Measurements from ENCODE around the gene BICRAL. TPM values are rescaled to one million over a fixed set of nuclear protein-coding genes. Genes with fewer than 3 reads are reported as not detected.
"Not testable (repeated sequence)": the region's sequence is repeated elsewhere in the genome, so short reads cannot be mapped to it uniquely, and the experiment has no call there.

The BICRAL gene
- total RNA-seq, 1 donor from 2014 or later: 12.9 TPM

GRCh38 chr6:42860481-42860880 is 78.6 kb downstream of the BICRAL start:
- Mint-ChIP-seq H3K36me3 (ENCODE audit: low read depth) (peaks cover 39% of the 10 kb centered on the region), H3K4me1 (no peaks in the 10 kb centered on the region), H3K4me3 (no peak overlapping the region), H3K27ac (no peak overlapping the region), H3K9me3 (no peaks in the 10 kb centered on the region), H3K27me3 (no peaks in the 10 kb centered on the region)
- no peak for DNase-seq
- intact Hi-C loops (cut with micrococcal nuclease): no loop called here

- DNase-seq: no peak
- no peaks in the 10 kb centered on the region for H3K4me1 Mint-ChIP-seq
- H3K4me3 Mint-ChIP-seq: no peak overlapping the region
- intact Hi-C loops (cut with micrococcal nuclease): no loop called here
- no peaks in the 10 kb centered on the region for H3K9me3 Mint-ChIP-seq
- H3K27me3 Mint-ChIP-seq: no peaks in the 10 kb centered on the region
- H3K27ac Mint-ChIP-seq: peak overlapping the region; percentile 60
- peaks cover 43% of the 10 kb centered on the region for H3K36me3 Mint-ChIP-seq (ENCODE audit: low read depth)
These were observed 82.8 kb downstream of the BICRAL start for GRCh38 chr6:42864602-42865001.

DNA sequence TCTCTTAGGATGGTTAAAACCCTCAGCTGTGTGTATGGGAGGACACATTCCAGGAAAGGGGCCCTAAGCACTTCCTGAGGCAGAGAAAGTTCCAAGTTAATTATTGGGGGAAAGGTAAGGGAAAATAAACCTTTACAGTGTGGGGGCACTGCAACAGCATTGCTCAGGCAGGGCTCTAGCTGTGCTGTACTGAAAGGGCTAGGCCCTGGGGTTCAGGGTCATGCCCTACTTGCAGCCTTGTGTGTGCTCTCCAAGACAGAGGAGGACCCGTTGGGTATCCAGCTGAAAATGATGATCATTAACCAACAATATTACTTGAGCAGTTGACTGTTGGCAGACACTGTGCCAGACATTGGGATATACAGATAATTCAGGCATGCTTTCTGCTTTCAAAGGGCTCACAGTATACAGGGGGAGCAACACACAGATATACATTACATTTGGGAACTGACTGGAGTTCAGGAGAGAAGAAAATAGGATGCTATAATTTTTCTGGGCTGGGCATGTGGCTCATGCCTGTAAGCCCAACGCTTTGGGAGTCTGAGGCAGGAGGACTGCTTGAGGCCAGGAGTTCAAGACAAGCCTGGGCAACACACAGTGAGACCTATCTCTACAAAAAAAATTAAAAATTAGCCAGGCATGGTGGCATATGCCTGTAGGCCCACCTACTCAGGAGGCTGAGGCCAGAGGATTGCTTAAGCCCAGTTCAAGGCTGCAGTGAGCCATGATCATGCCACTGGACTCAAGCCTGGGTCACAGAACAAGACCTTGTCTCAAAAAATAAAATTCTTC is 88.5 kb downstream of the BICRAL start:
- H3K9me3 Mint-ChIP-seq: no peaks in the 10 kb centered on the region
- DNase-seq: no peak
- peaks cover 4% of the 10 kb centered on the region for H3K4me1 Mint-ChIP-seq
- peak overlapping the region; percentile 74 for H3K27ac Mint-ChIP-seq
- H3K27me3 Mint-ChIP-seq: no peaks in the 10 kb centered on the region
- H3K4me3 Mint-ChIP-seq: no peak overlapping the region
- H3K36me3 Mint-ChIP-seq (ENCODE audit: low read depth): peaks cover 20% of the 10 kb centered on the region
- intact Hi-C loops (cut with micrococcal nuclease): no loop called here

DNA sequence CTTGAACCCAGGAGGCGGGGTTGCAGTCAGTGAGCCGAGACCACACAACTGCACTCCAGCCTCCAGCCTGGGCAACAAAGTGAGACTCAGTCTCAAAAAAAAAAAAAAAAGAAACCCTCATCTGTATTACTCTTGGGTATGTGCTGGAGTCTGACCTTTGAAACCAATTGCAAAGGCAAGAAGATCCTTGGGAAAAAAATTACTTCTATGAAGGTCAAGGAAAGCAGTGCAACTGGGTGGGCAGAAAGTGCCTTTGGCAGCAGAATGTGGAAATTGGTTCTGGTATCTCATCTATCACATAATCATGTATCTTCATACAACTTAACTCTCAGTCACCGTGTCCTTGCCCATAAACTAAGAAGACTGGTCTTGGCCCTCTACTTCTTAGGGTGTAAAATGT is 89.9 kb downstream of the BICRAL start:
- peaks cover 4% of the 10 kb centered on the region for H3K4me1 Mint-ChIP-seq
- intact Hi-C loops (cut with micrococcal nuclease): no loop called here
- no peak overlapping the region for H3K27ac Mint-ChIP-seq
- H3K27me3 Mint-ChIP-seq: no peaks in the 10 kb centered on the region
- H3K36me3 Mint-ChIP-seq (ENCODE audit: low read depth): peaks cover 10% of the 10 kb centered on the region
- H3K9me3 Mint-ChIP-seq: no peaks in the 10 kb centered on the region
- H3K4me3 Mint-ChIP-seq: no peak overlapping the region
- DNase-seq: no peak

DNA sequence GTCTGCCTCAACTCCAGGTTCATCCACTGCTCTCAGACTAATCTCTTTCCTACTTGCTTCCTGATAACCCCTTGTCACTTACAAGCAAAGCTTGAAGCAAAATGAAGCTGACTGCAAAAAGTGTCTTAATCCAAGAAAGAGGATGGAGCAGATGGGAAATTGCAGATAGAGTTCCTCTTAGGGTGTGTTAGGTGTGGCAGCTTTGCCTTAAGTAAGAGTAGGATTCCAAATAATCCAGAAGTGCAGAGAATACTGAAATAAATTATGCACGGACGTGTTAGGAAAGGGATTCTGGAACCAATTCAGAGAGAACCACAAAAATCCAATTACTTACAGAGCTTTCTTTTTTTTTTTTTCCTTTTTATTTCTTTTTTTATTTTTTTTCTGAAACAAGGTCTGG is 91.5 kb downstream of the BICRAL start:
- Mint-ChIP-seq H3K36me3 (ENCODE audit: low read depth) (peaks cover 2% of the 10 kb centered on the region), H3K27ac (peak overlapping the region; percentile 51), H3K4me1 (peaks cover 5% of the 10 kb centered on the region), H3K4me3 (no peak overlapping the region), H3K27me3 (no peaks in the 10 kb centered on the region), H3K9me3 (no peaks in the 10 kb centered on the region)
- intact Hi-C loops (cut with micrococcal nuclease): no loop called here
- DNase-seq: no peak

DNA sequence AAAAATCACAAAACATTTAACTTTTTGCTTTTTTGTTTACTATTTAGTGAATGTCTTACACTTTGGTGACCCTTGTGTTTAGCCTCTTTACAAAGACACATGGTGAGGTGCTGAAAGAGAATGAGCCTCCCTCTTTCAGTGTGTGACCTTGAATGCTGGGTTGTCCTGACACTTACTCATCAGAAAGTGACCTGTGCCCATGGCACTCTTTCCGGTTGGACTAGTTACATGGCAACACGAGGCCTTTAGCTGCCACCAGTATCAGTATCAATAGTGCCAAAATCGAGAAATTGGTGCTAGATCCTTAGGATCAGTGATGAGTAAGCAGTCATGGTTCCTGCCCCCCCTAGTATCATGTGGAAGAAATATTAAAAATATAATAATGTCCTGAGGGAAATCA is 95.8 kb downstream of the BICRAL start:
- Mint-ChIP-seq H3K27me3 (no peaks in the 10 kb centered on the region), H3K36me3 (ENCODE audit: low read depth) (peaks cover 14% of the 10 kb centered on the region), H3K9me3 (no peaks in the 10 kb centered on the region), H3K27ac (peak overlapping the region; percentile 51), H3K4me3 (peak overlapping the region; percentile 55), H3K4me1 (peaks cover 11% of the 10 kb centered on the region)
- no peak for DNase-seq
- intact Hi-C loops (cut with micrococcal nuclease): loop anchor here (1.0 to 5.0 kb wide), 5 partner anchors 21 to 660 kb away; partner anchors contain the start of genes MRPS10 and UBR2

DNA sequence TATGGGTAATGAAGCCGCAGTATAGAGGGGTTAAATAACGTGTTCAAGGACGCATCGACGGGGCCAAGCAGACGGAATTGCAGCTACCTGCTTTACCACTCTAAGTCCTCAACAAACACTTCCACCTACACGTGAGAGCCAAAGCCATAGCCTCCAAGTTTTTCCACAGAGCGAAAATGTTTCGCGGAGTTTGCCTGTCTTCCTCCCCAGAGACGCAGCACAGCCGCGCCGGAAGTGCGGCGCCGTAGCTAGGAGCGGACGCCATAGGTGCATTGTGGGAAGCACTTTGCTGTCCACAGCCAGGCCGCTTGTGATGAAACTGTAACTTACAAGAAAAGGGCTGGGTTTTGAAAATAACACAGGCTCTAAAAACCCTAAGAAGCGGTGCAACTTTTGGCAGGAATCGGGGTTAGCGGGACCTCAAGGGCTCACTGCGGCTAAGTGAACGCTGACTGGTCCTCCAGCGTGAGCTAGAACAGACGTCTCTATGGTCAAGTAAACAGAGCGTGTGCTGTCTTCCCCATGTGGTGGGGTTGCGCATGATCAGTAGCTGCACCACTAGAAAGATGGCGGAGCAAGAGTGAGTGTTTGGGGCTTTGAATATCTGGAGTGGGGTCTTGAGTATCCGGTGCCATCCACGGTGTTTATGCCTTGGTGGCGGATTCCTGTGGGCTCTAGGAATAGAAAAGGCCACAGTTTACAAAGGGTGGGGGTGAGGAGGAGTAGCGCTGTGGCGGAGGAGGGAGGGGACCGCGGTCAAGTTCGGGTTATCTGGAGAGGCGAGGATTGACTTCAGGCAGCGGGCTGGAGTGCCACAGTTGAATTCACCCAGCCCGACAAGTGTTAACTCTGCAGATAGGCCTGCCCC is 97.8 kb downstream of the BICRAL start, which contains the start of gene RPL7L1:
RPL7L1 (plus strand) TSS at position 245 of the 868 bp plus-strand sequence; CDS start at position 540, 295 bp downstream.
- Mint-ChIP-seq H3K4me1 (peaks cover 17% of the 10 kb centered on the region), H3K27ac (peak within 1 kb of the TSS; percentile 100), H3K27me3 (no peaks in the 10 kb centered on the region), H3K36me3 (ENCODE audit: low read depth) (peaks cover 29% of the 10 kb centered on the region), H3K9me3 (no peaks in the 10 kb centered on the region), H3K4me3 (peak within 1 kb of the TSS; percentile 97)
- intact Hi-C loops (cut with micrococcal nuclease): loop anchor here (1.0 to 5.0 kb wide), 7 partner anchors 11 to 1092 kb away; partner anchors contain the start of genes MRPS10, TBCC, TOMM6 and UBR2
- peak; percentile 95 for DNase-seq

GRCh38 chr6:42880240-42880817 is 98.5 kb downstream of the BICRAL start:
- H3K27me3 Mint-ChIP-seq; intact Hi-C loops (cut with micrococcal nuclease); H3K9me3 Mint-ChIP-seq; DNase-seq: not testable (repeated sequence)
- Mint-ChIP-seq H3K4me3 (peak overlapping the region; percentile 97), H3K27ac (peak overlapping the region; percentile 100), H3K4me1 (peaks cover 17% of the 10 kb centered on the region), H3K36me3 (ENCODE audit: low read depth) (peaks cover 36% of the 10 kb centered on the region)

DNA sequence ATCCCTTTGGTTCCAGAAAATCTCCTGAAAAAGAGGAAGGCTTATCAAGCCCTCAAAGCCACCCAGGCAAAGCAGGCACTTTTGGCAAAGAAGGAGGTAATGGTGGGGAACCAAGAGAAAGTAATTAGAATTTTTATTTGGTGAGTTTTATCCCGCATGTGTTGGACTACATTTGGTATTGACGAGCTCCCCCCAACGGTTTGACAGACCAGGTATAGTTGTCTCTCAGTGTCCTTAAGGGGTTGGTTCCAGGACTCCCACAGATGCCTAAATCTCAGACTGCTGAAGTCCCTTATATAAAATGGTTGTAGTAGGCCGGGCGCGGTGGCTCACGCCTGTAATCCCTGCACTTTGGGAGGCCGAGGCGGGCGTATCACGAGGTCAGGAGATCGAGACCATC is 99.0 kb downstream of the BICRAL start:
- intact Hi-C loops (cut with micrococcal nuclease); H3K27me3 Mint-ChIP-seq; H3K9me3 Mint-ChIP-seq; DNase-seq: not testable (repeated sequence)
- Mint-ChIP-seq H3K36me3 (ENCODE audit: low read depth) (peaks cover 42% of the 10 kb centered on the region), H3K4me3 (peak overlapping the region; percentile 97), H3K4me1 (peaks cover 17% of the 10 kb centered on the region), H3K27ac (peak overlapping the region; percentile 100)

DNA sequence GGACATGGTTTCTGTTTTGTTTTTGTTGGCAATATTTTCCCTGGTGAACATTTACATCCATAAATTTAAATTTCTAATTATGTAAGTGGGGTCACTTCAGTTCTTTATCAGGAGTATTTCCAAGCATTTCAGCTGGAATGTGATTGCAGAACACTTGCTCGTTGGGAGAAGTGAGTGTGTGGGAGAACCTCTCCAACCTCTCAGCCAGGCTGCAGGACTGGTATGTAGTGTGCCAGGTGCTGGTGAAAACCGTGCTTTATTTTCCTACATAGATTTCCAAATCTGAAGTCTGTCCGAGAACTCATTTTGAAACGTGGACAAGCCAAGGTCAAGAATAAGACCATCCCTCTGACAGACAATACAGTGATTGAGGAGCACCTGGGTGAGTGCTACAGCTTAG is 103.8 kb downstream of the BICRAL start:
- no peak for DNase-seq
- Mint-ChIP-seq H3K36me3 (ENCODE audit: low read depth) (peaks cover 50% of the 10 kb centered on the region), H3K27me3 (no peaks in the 10 kb centered on the region), H3K9me3 (no peaks in the 10 kb centered on the region), H3K4me1 (peaks cover 23% of the 10 kb centered on the region), H3K27ac (no peak overlapping the region), H3K4me3 (no peak overlapping the region)
- intact Hi-C loops (cut with micrococcal nuclease): no loop called here

DNA sequence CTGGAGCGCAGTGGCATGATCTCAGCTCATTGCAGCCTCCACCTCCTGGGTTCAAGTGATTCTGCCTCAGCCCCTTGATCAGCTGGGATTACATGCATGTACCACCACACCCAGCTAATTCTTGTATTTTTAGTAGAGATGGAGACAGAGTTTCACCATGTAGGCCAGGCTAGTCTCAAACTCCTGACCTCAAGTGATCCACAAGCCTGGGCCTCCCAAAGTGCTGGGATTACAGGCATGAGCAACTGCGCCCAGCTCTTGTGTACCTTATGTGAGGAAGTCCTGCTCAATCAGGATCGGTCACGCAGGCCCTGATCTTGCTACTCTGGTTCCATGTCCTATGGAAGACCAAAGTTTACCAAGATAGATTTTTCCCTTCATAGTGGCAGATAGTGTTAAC is 106.3 kb downstream of the BICRAL start:
- H3K4me1 Mint-ChIP-seq: peaks cover 26% of the 10 kb centered on the region
- not testable (repeated sequence) for H3K27me3 Mint-ChIP-seq

DNA sequence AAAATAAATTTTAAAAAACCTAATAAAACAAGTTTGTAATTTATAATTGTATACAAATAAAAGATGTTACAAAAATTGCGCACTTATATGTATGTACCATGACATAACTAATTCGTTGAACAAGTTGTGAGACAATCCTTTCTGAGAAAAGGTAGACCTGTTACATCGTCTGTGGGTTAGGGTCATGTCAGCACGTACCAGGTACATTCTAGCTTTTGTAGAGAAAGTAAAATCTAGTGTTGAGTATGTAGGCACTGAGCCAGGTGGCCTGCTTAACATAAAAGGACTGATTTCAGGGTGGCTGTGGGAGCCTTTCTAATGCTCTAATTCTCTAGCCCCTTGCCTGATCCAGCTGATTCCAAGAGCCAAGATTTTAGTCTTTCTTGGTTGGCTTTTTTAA is 108.0 kb downstream of the BICRAL start:
- H3K4me1 Mint-ChIP-seq: peaks cover 21% of the 10 kb centered on the region
- no peaks in the 10 kb centered on the region for H3K9me3 Mint-ChIP-seq
- H3K27ac Mint-ChIP-seq: peak overlapping the region; percentile 98
- DNase-seq: no peak
- intact Hi-C loops (cut with micrococcal nuclease): loop anchor here (1.0 to 5.0 kb wide), 5 partner anchors 11 to 163 kb away; partner anchors contain the start of genes BICRAL, CNPY3 and RPL7L1
- H3K36me3 Mint-ChIP-seq (ENCODE audit: low read depth): peaks cover 29% of the 10 kb centered on the region
- no peaks in the 10 kb centered on the region for H3K27me3 Mint-ChIP-seq
- peak overlapping the region; percentile 96 for H3K4me3 Mint-ChIP-seq

More for the DNA sequence above, 106.3 kb downstream of the BICRAL start:
- peaks cover 43% of the 10 kb centered on the region for H3K36me3 Mint-ChIP-seq (ENCODE audit: low read depth)
- H3K9me3 Mint-ChIP-seq; H3K4me3 Mint-ChIP-seq; intact Hi-C loops (cut with micrococcal nuclease); H3K27ac Mint-ChIP-seq; DNase-seq: not testable (repeated sequence)

DNA sequence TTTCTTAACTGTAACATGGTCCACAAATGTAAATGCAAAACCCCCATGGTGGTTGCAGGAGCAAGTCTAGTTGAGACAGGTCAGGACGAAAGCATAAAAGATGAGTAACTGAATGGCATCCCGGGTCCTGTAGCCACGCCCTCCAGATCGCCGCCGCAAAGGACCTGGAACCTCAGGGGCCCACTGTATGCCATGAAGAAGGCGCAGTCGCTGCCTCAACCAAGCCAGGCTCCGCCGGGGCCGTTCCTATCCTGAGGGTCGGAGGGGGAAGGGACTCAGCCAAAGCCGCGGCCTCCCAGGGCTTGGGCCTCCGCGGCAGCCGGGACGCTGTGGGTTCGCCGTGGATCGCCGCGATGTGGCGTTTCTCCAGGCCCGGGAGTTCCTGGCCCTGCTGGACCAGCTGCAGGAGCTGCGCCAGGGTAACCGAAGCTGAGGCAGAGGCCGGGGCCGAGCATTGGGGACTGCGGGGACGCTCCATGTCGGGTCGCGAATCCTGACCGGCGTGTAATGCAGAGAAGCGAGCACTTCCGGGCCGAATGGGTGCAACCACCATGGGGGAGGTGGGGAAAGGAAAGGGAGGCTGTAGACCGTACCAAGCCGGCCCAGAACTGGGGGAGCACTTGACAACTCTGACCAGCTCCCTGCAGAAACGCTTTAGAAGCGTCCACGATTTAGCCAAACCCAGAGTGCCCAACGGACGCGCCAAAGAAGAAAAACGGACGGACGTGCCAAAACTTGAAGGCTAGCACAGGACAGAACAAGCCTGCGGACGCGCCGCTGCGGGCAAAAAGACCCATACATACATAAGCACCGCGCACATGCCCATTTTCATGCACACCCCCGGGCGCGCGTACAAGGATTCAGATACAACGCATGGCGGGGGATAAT is 108.7 kb downstream of the BICRAL start:
- Mint-ChIP-seq H3K27ac (peak overlapping the region; percentile 98), H3K4me1 (peaks cover 21% of the 10 kb centered on the region), H3K4me3 (peak overlapping the region; percentile 96), H3K27me3 (no peaks in the 10 kb centered on the region), H3K36me3 (ENCODE audit: low read depth) (peaks cover 22% of the 10 kb centered on the region), H3K9me3 (no peaks in the 10 kb centered on the region)
- intact Hi-C loops (cut with micrococcal nuclease): loop anchor here (1.0 to 5.0 kb wide), 5 partner anchors 11 to 163 kb away; partner anchors contain the start of genes BICRAL, CNPY3 and RPL7L1
- peak; percentile 97 for DNase-seq

Data from activated CD4-positive, alpha-beta T cell treated with anti-CD3 and anti-CD28 coated beads, Interleukin-2, amount 10 ng/mL, durations not matched to agents 24 days and 14 days (primary cell).